HG03565 (cell line): ENCODE data around the gene KBTBD12.

Experiments
- ATAC-seq: cut with Tn5 transposase; IDR thresholded peaks from one replicate; pipeline ENCODE4 v1.9.1; 2021; ENCODE audit warnings: mild to moderate bottlenecking, moderate library complexity; ENCODE audit not compliant: unreplicated experiment

The KBTBD12 gene

GRCh38 chr3:127949446-127950055 is 34.5 kb downstream of the KBTBD12 start:
- ATAC-seq, result no peak

- ATAC-seq, result no peak
These were observed 36.2 kb downstream of the KBTBD12 start for GRCh38 chr3:127951276-127951675.

- ATAC-seq, result no peak
These were observed 38.3 kb downstream of the KBTBD12 start for GRCh38 chr3:127953091-127954035.

- ATAC-seq, result no peak
These were observed 39.6 kb downstream of the KBTBD12 start for GRCh38 chr3:127954640-127955039.

GRCh38 chr3:127955728-127956127 is 40.7 kb downstream of the KBTBD12 start:
- no peak for ATAC-seq

- ATAC-seq, result no peak
These were observed 44.0 kb downstream of the KBTBD12 start for GRCh38 chr3:127959041-127959440.

- no peak for ATAC-seq
These were observed 44.8 kb downstream of the KBTBD12 start for GRCh38 chr3:127959873-127960272.

- ATAC-seq, result no peak
These were observed 45.5 kb downstream of the KBTBD12 start for GRCh38 chr3:127960421-127960965.

GRCh38 chr3:127961124-127961523 is 46.1 kb downstream of the KBTBD12 start:
- ATAC-seq, result no peak

GRCh38 chr3:127961963-127962362 is 46.9 kb downstream of the KBTBD12 start:
- ATAC-seq, result no peak

GRCh38 chr3:127962937-127963336 is 47.9 kb downstream of the KBTBD12 start:
- no peak for ATAC-seq

- ATAC-seq, result no peak
These were observed 49.0 kb downstream of the KBTBD12 start for GRCh38 chr3:127964053-127964452.

- ATAC-seq, result no peak
These were observed 49.8 kb downstream of the KBTBD12 start for GRCh38 chr3:127964816-127965215.

- ATAC-seq, result no peak
These were observed 52.3 kb downstream of the KBTBD12 start for GRCh38 chr3:127967316-127967715.

- ATAC-seq, result no peak
These were observed 56.0 kb downstream of the KBTBD12 start for GRCh38 chr3:127970966-127971592.

- no peak for ATAC-seq
These were observed 59.2 kb downstream of the KBTBD12 start for GRCh38 chr3:127974226-127974625.

GRCh38 chr3:127975153-127976029 is 60.4 kb downstream of the KBTBD12 start:
- no peak for ATAC-seq

- ATAC-seq, result no peak
These were observed 63.6 kb downstream of the KBTBD12 start for GRCh38 chr3:127978636-127979035.

GRCh38 chr3:127979473-127979872 is 64.4 kb downstream of the KBTBD12 start:
- ATAC-seq, result no peak

- ATAC-seq, result no peak
These were observed 66.1 kb downstream of the KBTBD12 start for GRCh38 chr3:127981097-127981496.
